Neuronal stem cell (in vitro differentiated cells): ENCODE measurements around the gene CD27.
A peak's percentile ranks its signal among the peaks of the same experiment; 100 is the strongest.

Experiments
- DNase-seq: peaks from one replicate; pipeline ENCODE4 v3.0.0-alpha.2; 2013; ENCODE audit warnings: low spot score
- H2AFZ ChIP-seq: one replicate; pipeline ENCODE4 v1.6.1; 2013; ENCODE audit warnings: mild to moderate bottlenecking, low read length, inconsistent platforms
- H2AK5ac ChIP-seq: 2 replicates; pipeline ENCODE4 v1.6.1; 2013; ENCODE audit warnings: low read depth, mild to moderate bottlenecking, inconsistent platforms, low read length, moderate library complexity, mixed read lengths
- H2BK120ac ChIP-seq: 2 replicates; pipeline ENCODE4 v1.6.1; 2013; ENCODE audit warnings: low read depth, mild to moderate bottlenecking, inconsistent platforms, low read length, moderate library complexity, mixed read lengths
- H2BK12ac ChIP-seq: one replicate; pipeline ENCODE4 v1.6.1; 2013; ENCODE audit warnings: low read length, inconsistent platforms
- H2BK15ac ChIP-seq: 2 replicates; pipeline ENCODE4 v1.6.1; 2013; ENCODE audit warnings: mild to moderate bottlenecking, low read length, inconsistent platforms, mixed read lengths
- H2BK5ac ChIP-seq: one replicate; pipeline ENCODE4 v1.6.1; 2013; ENCODE audit warnings: inconsistent platforms, mild to moderate bottlenecking, low read length, moderate library complexity
- H3K14ac ChIP-seq: one replicate; pipeline ENCODE4 v1.6.1; 2013; ENCODE audit warnings: low read length, inconsistent platforms
- H3K18ac ChIP-seq: 2 replicates; pipeline ENCODE4 v1.6.1; 2013; ENCODE audit warnings: low read length, inconsistent platforms
- H3K23ac ChIP-seq: 2 replicates; pipeline ENCODE4 v1.6.1; 2013; ENCODE audit warnings: low read depth, mild to moderate bottlenecking, mixed read lengths, low read length, inconsistent platforms; ENCODE audit not compliant: poor library complexity
- H3K27ac ChIP-seq: replicated peaks from 3 replicates; pipeline ENCODE4 v1.5.1; 2013; ENCODE audit warnings: low read length, inconsistent platforms
- H3K27me3 ChIP-seq, 3 experiments: 2 replicates each; pipeline ENCODE4 v1.6.1; 2013; ENCODE audit warnings: low read length in 3 of 3, mild to moderate bottlenecking in 2 of 3, inconsistent platforms in 1 of 3, low read depth in 1 of 3, mixed read lengths in 1 of 3, moderate library complexity in 1 of 3; ENCODE audit not compliant: control insufficient read depth in 3 of 3, insufficient read depth in 3 of 3
- H3K36me3 ChIP-seq, 2 donors: replicated peaks in 1 of 2; 2 replicates each; pipeline ENCODE4 v1.6.1; 2013; ENCODE audit warnings: low read length in 2 of 2; ENCODE audit not compliant: control insufficient read depth in 2 of 2, insufficient read depth in 2 of 2
- H3K4ac ChIP-seq: 2 replicates; pipeline ENCODE4 v1.6.1; 2013; ENCODE audit warnings: inconsistent platforms, mild to moderate bottlenecking, low read length, moderate library complexity
- H3K4me1 ChIP-seq, 2 donors: 1 replicate in 1 of 2; 2 replicates in 1 of 2; pipeline ENCODE4 v1.6.1; 2013; ENCODE audit warnings: low read length in 2 of 2, low read depth in 1 of 2; ENCODE audit not compliant: control insufficient read depth in 2 of 2, insufficient read depth in 1 of 2
- H3K4me2 ChIP-seq: one replicate; pipeline ENCODE4 v1.6.1; 2013; ENCODE audit warnings: mild to moderate bottlenecking, low read length, inconsistent platforms; ENCODE audit not compliant: insufficient read depth, poor library complexity, severe bottlenecking
- H3K4me3 ChIP-seq, 2 donors: 2 replicates each; pipeline ENCODE4 v1.5.1; 2013; ENCODE audit warnings: low read length in 2 of 2, mild to moderate bottlenecking in 2 of 2, inconsistent platforms in 1 of 2, moderate library complexity in 1 of 2
- H3K79me1 ChIP-seq: one replicate; pipeline ENCODE4 v1.6.1; 2013; ENCODE audit warnings: low read depth, mild to moderate bottlenecking, inconsistent platforms, low read length, moderate library complexity
- H3K9ac ChIP-seq: one replicate; pipeline ENCODE4 v1.6.1; 2013; ENCODE audit warnings: mild to moderate bottlenecking, low read depth, low read length, inconsistent platforms; ENCODE audit not compliant: poor library complexity
- H3K9me3 ChIP-seq, 2 donors: replicated peaks in 1 of 2; 2 replicates each; pipeline versions ENCODE3 to v1.6.1; 2013; ENCODE audit warnings: low read length in 2 of 2, mild to moderate bottlenecking in 2 of 2, inconsistent platforms in 1 of 2, low read depth in 1 of 2, mixed read lengths in 1 of 2, moderate library complexity in 1 of 2; ENCODE audit not compliant: control insufficient read depth in 2 of 2, insufficient read depth in 1 of 2
- H4K8ac ChIP-seq: one replicate; pipeline ENCODE4 v1.6.1; 2013; ENCODE audit warnings: low read depth, mild to moderate bottlenecking, inconsistent platforms, low read length, moderate library complexity
- H4K91ac ChIP-seq: one replicate; pipeline ENCODE4 v1.6.1; 2013; ENCODE audit warnings: low read length, low read depth, mild to moderate bottlenecking, inconsistent platforms; ENCODE audit not compliant: poor library complexity
- WGBS, 2 donors: extraction: QIAGEN DNeasy Blood & Tissue Kit; methylation state at CpG; one replicate each; pipeline ENCODE4 v1.1.7; 2013; ENCODE audit warnings: missing lambda C conversion rate in 2 of 2, mixed read lengths in 1 of 2; ENCODE audit not compliant: insufficient read length in 2 of 2, insufficient replicate concordance in 1 of 2; ENCODE audit errors: extremely low coverage in 2 of 2; 5-methylcytosine and 5-hydroxymethylcytosine counted together

Gene CD27

DNA sequence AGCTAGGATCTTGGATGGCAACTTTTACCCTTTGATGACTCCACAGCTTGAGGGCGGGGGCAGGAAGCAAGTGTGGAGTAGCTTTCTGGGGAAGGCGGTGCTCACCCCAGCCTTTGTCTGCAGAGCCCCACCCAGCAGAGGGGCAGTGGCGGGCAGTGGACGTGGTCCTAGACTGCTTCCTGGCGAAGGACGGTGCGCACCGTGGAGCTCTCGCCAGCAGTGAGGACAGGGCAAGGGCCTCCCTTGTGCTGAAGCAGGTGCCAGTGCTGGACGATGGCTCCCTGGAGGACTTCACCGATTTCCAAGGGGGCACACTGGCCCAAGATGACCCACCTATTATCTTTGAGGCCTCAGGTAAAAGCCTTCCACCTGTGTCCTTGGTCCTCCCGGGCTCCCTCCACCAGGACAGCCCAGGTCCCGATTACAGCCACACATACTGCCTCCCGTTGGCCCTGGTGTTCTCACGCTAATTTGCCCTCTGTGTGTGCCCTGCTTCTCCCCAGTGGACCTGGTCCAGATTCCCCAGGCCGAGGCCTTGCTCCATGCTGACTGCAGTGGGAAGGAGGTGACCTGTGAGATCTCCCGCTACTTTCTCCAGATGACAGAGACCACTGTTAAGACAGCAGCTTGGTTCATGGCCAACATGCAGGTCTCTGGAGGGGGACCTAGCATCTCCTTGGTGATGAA, 8.3 kb downstream of the CD27 start:
- peak overlapping the region; percentile 0 for H2AK5ac ChIP-seq
- H3K36me3 ChIP-seq: peaks cover 3 to 7% of the 10 kb centered on the region in 2 donors
- H3K79me1 ChIP-seq: peaks cover 3% of the 10 kb centered on the region
- no peak for DNase-seq
- no peak overlapping the region for H2BK15ac ChIP-seq
- no peak overlapping the region for H3K4me3 ChIP-seq
- no peak overlapping the region for H2BK120ac ChIP-seq
- WGBS, 2 donors: no CpG with 5 or more reads among the region's 17 CpGs
- H2AFZ ChIP-seq: no peak overlapping the region
- no peak overlapping the region for H3K14ac ChIP-seq
- no peak overlapping the region for H3K9ac ChIP-seq
- no peak overlapping the region for H3K27ac ChIP-seq
- no peak overlapping the region for H2BK5ac ChIP-seq
- H3K4me1 ChIP-seq: peaks cover 23 to 32% of the 10 kb centered on the region in 2 donors
- no peak overlapping the region for H3K4ac ChIP-seq
- H3K23ac ChIP-seq: no peak overlapping the region
- H3K27me3 ChIP-seq: no peaks in the 10 kb centered on the region
- no peak overlapping the region for H4K91ac ChIP-seq
- peak overlapping the region; percentile 73 for H3K18ac ChIP-seq
- no peaks in the 10 kb centered on the region for H3K9me3 ChIP-seq
- no peak overlapping the region for H4K8ac ChIP-seq
- H3K4me2 ChIP-seq: no peak overlapping the region
- peak overlapping the region; percentile 34 for H2BK12ac ChIP-seq

DNA sequence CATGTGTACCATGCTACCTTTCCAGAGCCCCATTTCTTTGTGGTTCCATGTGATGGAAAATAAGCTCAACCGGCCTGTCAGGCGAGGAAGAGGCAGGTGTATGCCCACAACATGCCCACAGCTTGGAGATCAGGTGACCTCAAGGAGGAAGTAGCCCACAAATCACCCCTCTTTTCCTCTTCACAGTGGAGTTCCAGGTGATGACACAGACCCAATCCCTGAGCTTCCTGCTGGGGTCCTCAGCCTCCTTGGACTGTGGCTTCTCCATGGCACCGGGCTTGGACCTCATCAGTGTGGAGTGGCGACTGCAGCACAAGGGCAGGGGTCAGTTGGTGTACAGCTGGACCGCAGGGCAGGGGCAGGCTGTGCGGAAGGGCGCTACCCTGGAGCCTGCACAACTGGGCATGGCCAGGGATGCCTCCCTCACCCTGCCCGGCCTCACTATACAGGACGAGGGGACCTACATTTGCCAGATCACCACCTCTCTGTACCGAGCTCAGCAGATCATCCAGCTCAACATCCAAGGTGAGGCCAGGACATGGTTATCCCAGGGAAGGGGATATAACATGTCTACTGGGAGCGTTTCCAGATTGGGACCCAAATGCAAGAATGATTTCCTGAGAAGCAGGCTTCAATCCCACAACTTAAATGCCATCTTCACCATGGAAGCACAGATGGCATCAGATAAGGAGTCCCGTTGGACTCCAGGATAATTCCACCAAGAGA, 12.6 kb downstream of the CD27 start:
- Histone ChIP-seq H2BK12ac (peak overlapping the region; percentile 65), H2BK120ac (no peak overlapping the region), H2AK5ac (no peak overlapping the region), H3K4me1 (peaks cover 5 to 7% of the 10 kb centered on the region in 2 donors), H2AFZ (no peak overlapping the region), H3K4me2 (no peak overlapping the region), H3K9me3 (no peaks in the 10 kb centered on the region), H4K91ac (no peak overlapping the region), H2BK5ac (no peak overlapping the region), H3K36me3 (peaks cover 13 to 33% of the 10 kb centered on the region in 2 donors), H4K8ac (no peak overlapping the region), H3K18ac (no peak overlapping the region), H3K27me3 (no peaks in the 10 kb centered on the region), H3K4me3 (no peak overlapping the region), H3K4ac (no peak overlapping the region), H2BK15ac (no peak overlapping the region), H3K27ac (no peak overlapping the region), H3K9ac (no peak overlapping the region), H3K79me1 (peaks cover 2% of the 10 kb centered on the region), H3K14ac (peak overlapping the region; percentile 32), H3K23ac (peak overlapping the region; percentile 46)
- no CpG with 5 or more reads among the region's 12 CpGs for WGBS, 2 donors
- no peak for DNase-seq

GRCh38 chr12:6458281-6459003, 13.7 kb downstream of the CD27 start:
- Histone ChIP-seq H4K8ac (no peak overlapping the region), H3K79me1 (peaks cover 2% of the 10 kb centered on the region), H3K4me1 (no peaks in the 10 kb centered on the region), H3K23ac (no peak overlapping the region), H3K18ac (no peak overlapping the region), H2BK120ac (no peak overlapping the region), H3K14ac (no peak overlapping the region), H3K4ac (no peak overlapping the region), H3K4me3 (no peak overlapping the region), H3K4me2 (no peak overlapping the region), H2BK5ac (no peak overlapping the region), H3K27ac (no peak overlapping the region), H2BK12ac (no peak overlapping the region), H3K9me3 (no peaks in the 10 kb centered on the region), H3K9ac (peak overlapping the region; percentile 14), H4K91ac (no peak overlapping the region), H2AK5ac (no peak overlapping the region), H2BK15ac (no peak overlapping the region), H2AFZ (no peak overlapping the region), H3K36me3 (peaks cover 21 to 44% of the 10 kb centered on the region in 2 donors), H3K27me3 (no peaks in the 10 kb centered on the region)
- no peak for DNase-seq
- no CpG with 5 or more reads among the region's 14 CpGs for WGBS, 2 donors

- Histone ChIP-seq H3K36me3 (peaks cover 25 to 49% of the 10 kb centered on the region in 2 donors), H4K91ac (no peak overlapping the region), H2BK5ac (no peak overlapping the region)
Measured at GRCh38 chr12:6459004-6459337, 14.2 kb downstream of the CD27 start.

More at GRCh38 chr12:6459004-6459337, 14.2 kb downstream of the CD27 start:
- no peak overlapping the region for H3K4me2 ChIP-seq
- no peak overlapping the region for H3K18ac ChIP-seq
- peak overlapping the region; percentile 14 for H3K9ac ChIP-seq
- no peak for DNase-seq
- H3K4me3 ChIP-seq: no peak overlapping the region
- no peak overlapping the region for H2BK120ac ChIP-seq
- no peak overlapping the region for H3K14ac ChIP-seq
- no peak overlapping the region for H2AK5ac ChIP-seq
- no peak overlapping the region for H2BK15ac ChIP-seq
- no peak overlapping the region for H3K23ac ChIP-seq
- H3K27me3 ChIP-seq: no peaks in the 10 kb centered on the region
- no CpG with 5 or more reads among the region's 2 CpGs for WGBS, 2 donors
- H3K79me1 ChIP-seq: peaks cover 2% of the 10 kb centered on the region
- no peak overlapping the region for H2BK12ac ChIP-seq
- no peaks in the 10 kb centered on the region for H3K9me3 ChIP-seq
- no peaks in the 10 kb centered on the region for H3K4me1 ChIP-seq
- H3K4ac ChIP-seq: no peak overlapping the region
- no peak overlapping the region for H4K8ac ChIP-seq
- no peak overlapping the region for H2AFZ ChIP-seq
- H3K27ac ChIP-seq: no peak overlapping the region
